GM18909 (cell line): ENCODE measurements around the gene HTR3D.
"Not testable (repeated sequence)": the region's sequence is repeated elsewhere in the genome, so short reads cannot be mapped to it uniquely, and the experiment has no call there.

Experiments
- ATAC-seq: cut with Tn5 transposase; IDR thresholded peaks from one replicate; pipeline ENCODE4 v1.9.1; 2021; ENCODE audit warnings: mild to moderate bottlenecking; ENCODE audit not compliant: unreplicated experiment, poor library complexity

Gene HTR3D

GRCh38 chr3:184015381-184016019, 16.0 kb upstream of the HTR3D start:
- ATAC-seq, result no peak

GRCh38 chr3:184016169-184016570, 15.4 kb upstream of the HTR3D start:
- ATAC-seq, result no peak

GRCh38 chr3:184016811-184017671, 14.5 kb upstream of the HTR3D start:
- ATAC-seq, result peak; percentile 83

- ATAC-seq, result peak; percentile 95
These were observed 13.7 kb upstream of the HTR3D start, which contains the start of gene ABCC5 for GRCh38 chr3:184017672-184018423. Gene ABCC5 (minus strand): TSS chr3:184017884. CDS start chr3:184014392, 3,492 bp downstream.

- no peak for ATAC-seq
These were observed 13.0 kb upstream of the HTR3D start for GRCh38 chr3:184018424-184018973.

- no peak for ATAC-seq
These were observed 9.2 kb upstream of the HTR3D start for GRCh38 chr3:184022323-184022722.

- not testable (repeated sequence) for ATAC-seq
These were observed 6.3 kb upstream of the HTR3D start for GRCh38 chr3:184025256-184025655.

GRCh38 chr3:184028275-184028890, 3.2 kb upstream of the HTR3D start:
- ATAC-seq, result not testable (repeated sequence)

GRCh38 chr3:184029443-184029842, 2.1 kb upstream of the HTR3D start:
- no peak for ATAC-seq

- no peak for ATAC-seq
These were observed 1.0 kb upstream of the HTR3D start for GRCh38 chr3:184030536-184030935.

- ATAC-seq, result no peak
These were observed 6.3 kb downstream of the HTR3D start for GRCh38 chr3:184037816-184038215.

GRCh38 chr3:184038307-184038706, 6.8 kb downstream of the HTR3D start:
- ATAC-seq, result not testable (repeated sequence)

GRCh38 chr3:184039414-184039813, 7.9 kb downstream of the HTR3D start:
- ATAC-seq, result no peak

GRCh38 chr3:184040010-184040409, 8.5 kb downstream of the HTR3D start:
- ATAC-seq, result no peak

- no peak for ATAC-seq
These were observed 11.1 kb downstream of the HTR3D start for GRCh38 chr3:184042617-184043016.

- no peak for ATAC-seq
These were observed 14.5 kb downstream of the HTR3D start for GRCh38 chr3:184045995-184046394.

- ATAC-seq, result no peak
These were observed 18.8 kb downstream of the HTR3D start for GRCh38 chr3:184050217-184050847.

GRCh38 chr3:184052767-184053166, 21.2 kb downstream of the HTR3D start, which contains the start of gene HTR3C:
Gene HTR3C (plus strand): TSS chr3:184053047. CDS start chr3:184053081, 34 bp downstream.
- ATAC-seq, result no peak

- ATAC-seq, result no peak
These were observed 26.5 kb downstream of the HTR3D start for GRCh38 chr3:184058029-184058428.

- no peak for ATAC-seq
These were observed 27.9 kb downstream of the HTR3D start for GRCh38 chr3:184059424-184059823.
